HG03025 (cell line): Measurements from ENCODE around the gene NEURL4.
A peak's percentile ranks its signal among the peaks of the same experiment; 100 is the strongest.

Experiments used
- ATAC-seq: cut with Tn5 transposase; IDR thresholded peaks from one replicate; pipeline ENCODE4 v1.9.1; 2021; ENCODE audit warnings: mild to moderate bottlenecking, moderate library complexity; ENCODE audit not compliant: unreplicated experiment, low FRiP score

The NEURL4 gene

DNA sequence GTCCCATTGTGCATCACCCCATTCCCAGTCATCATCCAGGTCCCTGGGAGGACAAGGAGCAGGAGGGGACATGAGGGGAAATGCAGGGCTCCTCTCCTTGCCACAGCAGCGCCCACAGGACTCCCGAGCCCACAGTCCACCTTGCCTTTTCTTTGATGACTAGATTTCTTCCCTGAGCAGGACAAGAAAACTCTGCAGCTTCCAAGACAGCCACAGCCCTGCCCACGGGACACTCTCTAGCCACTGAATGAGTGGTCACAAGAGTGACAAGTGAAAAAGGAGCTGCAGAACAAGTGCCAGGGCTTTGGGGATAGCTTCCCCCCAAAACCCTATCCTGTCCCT is 4.7 kb downstream of the NEURL4 start:
- ATAC-seq: no peak

DNA sequence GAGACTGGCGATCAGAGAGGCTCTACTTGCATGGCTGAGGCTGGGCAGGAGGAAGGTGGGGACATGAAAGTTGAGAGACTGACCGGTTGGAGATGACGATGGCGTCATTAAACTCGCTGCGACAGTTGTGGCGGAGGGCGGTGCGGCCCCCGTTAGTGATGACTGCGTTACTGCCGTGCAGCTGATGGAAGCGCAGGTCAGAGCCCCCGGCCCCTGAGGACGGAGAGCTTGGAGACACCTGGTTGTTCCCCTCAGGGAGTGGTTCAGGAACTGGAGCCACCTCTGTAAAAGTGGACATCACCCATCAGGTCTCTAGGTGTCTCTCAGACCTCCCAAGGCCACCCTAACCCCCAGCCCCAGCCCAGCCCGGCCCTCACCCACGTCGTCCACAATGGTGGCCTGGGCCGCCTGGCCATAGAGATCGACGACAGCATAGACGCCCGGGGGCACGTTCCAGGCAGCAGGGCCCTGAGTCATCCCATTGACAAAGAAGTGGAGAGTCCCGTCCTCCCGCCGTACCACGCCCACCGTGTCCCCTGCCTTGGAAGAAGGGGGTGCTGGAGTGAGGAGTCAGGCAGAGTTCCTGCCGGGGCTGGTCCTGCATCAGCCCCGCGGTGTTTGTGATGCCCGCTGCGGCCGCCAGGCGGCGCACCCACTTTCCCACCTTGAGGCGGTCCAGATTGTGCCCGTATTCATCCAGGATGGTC is 5.3 kb downstream of the NEURL4 start:
- no peak for ATAC-seq

DNA sequence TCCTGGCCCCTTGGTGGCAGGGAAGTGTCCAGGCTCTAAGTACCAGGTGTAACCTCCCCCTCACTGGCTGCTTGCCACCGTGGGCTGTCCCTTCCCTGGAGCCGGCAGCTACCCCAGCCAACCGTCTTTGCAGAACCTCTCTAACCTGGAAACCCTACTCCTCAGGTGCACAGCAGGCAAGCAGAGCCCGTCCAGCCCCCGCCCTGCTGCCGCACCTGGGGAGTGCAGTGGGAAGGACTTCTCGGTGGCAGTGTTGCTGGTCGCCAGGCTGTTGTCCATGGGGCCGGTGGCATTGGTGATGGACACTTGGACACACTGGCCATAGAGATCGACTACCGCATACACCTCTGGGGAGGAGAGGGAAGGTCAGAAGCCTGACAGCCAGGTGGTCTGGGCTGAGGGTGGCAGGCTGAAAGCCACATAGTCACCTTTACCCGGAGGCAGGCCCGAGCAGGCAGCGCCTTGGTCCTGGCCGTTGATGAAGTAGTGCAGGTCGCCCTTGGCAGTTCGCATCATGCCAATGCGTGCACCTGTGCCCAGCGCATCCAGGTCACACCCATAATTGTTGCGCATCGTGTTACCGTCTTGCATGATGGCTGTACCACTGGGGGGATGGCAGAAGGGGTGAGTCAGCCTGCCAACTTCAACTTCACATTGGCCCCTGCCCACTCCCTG is 6.5 kb downstream of the NEURL4 start:
- no peak for ATAC-seq

DNA sequence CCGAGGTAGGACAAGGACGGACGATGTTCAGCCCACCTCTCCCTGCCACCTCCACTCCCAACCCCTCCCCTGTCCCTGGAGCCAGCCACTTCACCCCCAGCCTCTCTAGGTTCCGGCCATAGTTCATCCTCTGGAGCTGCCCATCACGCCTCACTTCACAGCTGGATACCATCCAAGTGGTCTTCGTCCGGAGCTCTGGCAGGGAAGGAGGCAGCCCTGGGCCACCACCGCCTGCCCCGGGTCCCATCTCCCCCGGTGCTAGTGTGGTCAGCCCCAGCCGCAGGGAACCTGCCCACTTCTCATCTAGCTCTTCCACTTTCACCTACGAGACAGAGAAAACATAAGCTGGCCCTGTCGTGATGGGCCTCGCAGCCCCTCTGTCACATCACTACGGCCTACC is 7.7 kb downstream of the NEURL4 start:
- no peak for ATAC-seq

DNA sequence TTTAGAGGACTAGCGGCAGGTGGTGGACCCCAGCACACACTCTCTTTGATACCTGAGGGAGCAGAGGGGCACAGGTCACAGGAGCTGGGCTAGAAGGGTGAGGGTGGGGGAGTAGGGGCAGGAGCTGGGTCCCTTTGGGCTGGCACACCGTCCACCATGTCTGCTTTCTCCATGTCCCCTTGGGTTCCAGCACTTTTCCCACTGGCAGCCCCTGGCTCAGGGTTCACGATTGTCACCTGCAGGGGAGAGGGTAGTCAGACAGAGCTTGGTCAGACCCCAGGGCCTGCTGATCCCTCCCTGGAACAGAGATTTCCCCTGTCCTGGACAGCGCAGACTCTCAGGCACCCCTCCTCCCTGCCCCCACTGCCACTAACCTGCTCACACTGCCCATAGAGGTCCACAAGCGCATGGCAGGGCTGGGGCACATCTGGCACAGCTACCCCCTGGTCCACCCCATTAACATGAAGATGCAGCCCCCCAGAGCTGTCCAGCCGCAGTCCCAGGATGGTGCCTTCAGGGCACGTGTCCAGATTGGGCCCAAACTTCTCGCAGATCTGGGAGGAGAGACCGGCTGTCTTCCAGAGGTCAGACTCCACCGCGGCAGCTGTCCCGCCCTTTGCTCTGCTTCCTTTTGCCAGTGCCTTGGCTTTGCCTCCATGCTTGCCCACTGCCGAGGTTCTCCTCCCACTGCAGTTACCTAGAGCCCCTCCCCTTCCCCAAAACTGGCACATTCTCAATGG is 10.8 kb downstream of the NEURL4 start:
- no peak for ATAC-seq

DNA sequence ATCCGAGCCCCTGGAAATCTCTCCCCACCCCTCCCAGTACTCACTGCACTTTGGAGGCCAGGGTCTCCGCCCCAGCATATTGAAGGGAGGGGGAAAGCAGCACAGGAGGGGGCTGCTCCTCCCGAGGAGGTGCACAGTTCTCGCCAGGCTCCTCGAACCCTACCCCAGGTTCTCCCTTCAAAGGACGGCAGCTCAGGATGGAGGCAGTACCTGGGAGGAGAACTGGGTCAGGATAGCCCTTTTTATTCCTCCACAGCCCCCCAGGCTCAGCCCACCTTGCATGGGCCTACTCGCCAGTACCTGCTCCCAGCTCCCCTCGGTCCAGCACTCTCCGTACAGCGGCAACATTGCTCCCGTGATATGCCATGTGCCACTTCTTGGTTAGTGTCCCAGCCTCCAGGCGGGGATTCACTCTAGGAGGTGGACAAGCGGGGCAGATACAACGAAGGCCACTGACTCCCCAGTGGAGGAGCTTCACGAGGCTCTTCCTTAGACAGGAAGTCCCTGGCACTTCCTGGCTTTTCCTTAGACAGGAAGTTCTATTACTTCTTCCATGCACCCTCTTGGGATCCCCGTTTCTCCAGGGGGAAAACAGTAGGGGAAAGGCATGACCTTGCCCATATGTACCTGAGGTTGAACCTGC is 11.9 kb downstream of the NEURL4 start:
- ATAC-seq: no peak

DNA sequence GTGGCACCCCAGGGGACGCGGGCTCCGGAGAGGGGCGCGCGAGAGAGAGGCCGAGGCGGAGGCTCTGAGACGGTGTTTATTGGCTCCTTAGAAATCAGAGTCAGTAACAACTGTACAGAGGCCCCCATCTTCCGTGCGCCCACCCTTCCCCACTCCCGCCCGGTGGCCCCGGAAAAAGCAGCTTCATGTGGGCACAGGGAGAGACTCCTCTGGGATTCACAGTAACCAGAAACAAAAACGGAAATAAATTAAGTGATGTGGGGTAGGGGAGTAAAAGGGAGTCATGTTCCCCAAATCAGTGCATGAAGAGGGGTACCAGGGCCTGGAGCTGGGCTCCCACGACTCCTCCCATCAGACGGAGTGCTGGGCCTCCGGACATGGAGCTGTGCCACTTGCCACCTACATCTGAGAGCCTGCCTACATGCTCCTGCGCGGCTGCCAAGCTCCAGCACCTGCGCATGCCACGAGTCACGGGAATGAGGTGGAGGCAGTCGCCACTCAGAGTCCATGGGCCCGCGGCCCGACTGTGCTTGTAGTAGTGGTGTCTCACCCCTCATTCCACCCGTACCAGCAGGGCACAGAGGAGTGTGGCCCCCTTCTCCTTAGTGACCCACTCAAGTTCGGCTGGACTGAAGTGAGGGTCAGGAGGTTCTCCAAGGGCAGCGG is 13.4 kb downstream of the NEURL4 start:
- peak; percentile 12 for ATAC-seq

DNA sequence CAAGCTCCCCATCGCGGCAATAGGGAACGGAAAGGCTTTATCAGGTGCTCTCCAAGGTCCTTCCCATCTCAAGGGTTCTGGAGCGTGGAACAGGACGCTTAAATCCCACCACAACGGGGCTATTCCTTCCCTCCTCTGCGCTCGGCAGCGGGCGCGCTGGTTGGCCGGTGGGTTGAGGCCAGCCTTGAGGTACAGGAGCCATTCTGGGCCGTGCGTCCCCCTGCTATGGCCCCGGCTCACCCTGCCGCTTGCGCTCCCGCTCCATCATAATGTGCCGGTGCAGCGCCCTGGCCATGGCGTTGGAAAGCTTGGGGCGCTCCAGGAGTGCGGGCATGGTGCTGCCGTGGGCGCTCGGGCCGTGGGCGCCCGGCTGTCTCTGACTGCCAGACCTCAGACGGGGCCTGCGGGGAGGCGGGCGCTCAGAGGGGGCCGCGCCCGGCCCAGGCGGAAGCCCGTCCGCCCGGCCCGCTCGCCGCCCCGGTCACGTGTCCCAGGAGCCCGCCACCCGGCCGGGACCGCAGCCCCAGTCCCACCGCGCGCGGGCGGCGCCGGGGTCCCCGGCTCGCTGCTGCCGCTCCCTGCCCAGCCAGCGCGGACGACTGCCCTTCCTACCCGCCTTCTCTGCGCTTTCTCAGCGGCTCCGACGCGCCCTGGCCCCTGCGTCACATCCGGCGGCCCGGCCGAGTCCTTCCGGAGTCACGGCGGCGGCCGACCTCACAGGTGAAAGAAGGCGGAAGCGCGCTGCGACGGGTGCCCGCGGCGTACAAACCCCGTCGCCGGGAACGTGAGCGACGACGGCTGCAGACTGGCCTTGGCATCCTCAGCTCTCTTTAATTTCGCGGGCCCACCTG is 14.2 kb downstream of the NEURL4 start, which contains the start of gene GPS2:
Gene GPS2 (minus strand): TSS at position 642 of the 851 bp plus-strand sequence. CDS start 308 bp downstream, at position 334.
- peak; percentile 47 for ATAC-seq

DNA sequence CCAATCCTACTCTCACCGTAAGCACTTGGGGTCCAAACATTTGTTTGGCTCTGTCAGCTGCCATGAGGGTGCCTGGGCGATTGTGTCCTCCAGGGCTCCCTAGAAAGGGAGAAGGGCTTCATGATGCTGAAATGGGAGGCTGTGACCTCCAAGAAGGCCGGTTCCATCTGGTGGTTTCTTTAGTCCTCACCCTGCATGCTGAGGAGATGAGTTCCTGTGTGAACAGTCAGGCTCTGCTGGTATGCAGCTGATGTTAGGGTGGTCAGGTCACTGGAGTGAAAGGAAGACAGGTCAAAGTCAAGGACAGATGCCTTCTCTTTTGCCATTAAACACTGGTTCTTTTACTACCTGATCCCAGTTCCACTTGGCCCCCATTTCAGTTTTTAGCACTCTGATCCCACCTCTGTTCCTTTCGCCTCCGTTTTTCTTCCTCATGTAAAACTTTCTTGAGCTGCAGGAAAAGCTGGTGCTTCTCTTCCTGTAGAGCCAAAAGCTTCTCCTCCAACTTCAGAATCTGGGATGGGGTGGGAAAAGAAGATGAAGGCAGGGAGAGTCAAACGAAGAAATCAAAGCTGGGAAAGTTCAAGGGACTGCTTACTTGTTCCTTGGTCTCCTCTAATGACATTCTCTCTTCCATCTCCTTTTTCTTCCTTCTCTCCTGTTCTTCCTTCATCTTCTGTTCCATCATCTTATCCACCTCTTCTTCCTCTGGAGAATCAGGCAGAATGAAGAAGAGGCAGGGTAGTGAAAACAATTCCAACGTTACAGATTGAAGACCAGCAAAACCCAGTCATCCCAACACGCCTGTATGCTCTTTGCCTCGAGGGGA is 15.0 kb downstream of the NEURL4 start:
- no peak for ATAC-seq

DNA sequence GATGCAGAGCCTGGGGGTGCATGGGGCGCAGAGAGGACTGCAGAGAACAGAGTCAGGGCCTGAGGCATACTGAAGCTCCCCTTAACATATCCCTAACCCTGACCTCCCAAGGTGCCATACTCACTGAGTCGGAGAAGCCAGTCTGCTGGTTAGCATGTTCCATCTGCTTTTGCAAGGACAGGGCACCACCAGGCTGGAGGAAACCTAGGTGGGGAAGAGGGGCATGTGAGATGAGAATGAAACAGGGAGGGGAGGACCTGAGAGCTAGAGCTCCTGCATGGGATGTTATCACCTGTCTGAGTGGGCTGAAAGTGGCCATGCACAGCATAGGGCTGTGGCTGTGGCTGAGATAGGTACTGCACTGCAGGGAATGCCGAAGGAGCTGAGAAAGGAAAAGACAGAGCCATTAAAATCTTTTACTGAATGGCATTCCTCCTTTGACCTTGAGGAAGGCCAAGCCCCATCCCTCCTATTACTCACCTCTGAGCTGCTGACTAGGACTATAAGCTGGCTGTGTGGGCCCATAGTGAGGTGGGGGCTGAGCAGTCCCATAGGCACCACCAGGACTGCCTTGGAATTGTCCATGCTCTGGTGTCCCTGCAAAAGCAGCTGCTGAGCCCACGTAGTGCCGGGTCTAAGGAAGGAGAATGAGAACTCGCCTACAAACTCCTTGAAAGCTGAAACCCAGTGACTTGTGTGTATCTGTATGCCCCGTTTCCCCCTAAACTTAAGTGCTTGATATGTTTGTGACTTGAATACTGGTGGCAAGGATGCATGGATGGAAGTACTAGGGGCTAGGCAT is 15.8 kb downstream of the NEURL4 start:
- ATAC-seq: no peak

DNA sequence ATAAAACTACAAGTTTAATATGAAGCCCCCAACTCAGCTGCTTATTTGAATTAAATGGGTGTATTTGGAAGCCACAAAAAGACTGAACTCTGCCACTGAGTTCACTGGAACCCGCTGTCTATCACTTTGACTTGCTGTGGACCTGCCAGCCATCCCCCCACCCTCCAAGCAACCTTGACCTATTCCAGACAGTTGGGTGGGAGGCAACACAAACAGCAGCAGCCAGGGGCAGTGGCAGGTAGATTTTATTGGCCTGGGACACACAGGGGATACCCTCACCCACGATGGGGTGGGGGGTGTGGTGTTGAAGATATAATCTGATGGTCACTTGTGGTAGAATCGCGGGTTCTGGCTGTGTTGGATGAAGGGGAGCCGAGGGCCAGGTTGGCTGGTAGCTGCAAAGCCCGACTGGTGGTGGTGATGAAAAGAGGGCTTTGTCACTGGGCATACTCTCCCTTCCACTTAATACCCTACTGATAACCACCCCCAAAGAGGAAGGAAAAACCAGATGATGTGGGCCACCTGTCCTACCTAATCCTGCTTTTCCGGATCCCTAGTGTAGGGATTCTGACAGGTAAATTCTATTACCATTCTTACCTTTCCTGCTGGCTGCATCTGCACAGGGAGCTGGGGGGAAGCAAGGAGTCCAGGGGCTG is 16.6 kb downstream of the NEURL4 start:
- ATAC-seq: no peak

DNA sequence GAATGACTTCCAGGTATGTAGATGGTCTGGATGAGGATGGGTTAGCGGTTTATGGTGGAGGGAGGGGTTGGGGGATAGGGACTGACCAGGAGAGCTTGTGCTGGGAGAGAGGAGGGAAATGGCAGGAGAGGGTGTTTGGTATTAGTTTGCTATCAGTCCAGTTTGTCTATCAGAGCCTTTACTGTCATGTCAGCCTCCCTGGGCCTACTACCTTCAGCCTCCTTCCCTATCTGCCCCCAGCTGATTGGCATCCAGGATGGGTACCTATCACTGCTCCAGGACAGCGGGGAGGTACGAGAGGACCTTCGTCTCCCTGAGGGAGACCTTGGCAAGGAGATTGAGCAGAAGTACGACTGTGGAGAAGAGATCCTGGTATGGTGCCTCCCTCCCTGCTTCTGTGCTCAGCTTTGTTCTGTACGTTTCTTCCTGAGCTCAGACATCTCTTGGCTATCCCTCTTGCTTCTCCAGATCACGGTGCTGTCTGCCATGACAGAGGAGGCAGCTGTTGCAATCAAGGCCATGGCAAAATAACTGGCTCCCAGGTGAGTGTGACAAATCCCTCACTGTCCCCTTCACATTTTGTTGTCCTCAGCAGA is 17.9 kb downstream of the NEURL4 start:
- no peak for ATAC-seq

DNA sequence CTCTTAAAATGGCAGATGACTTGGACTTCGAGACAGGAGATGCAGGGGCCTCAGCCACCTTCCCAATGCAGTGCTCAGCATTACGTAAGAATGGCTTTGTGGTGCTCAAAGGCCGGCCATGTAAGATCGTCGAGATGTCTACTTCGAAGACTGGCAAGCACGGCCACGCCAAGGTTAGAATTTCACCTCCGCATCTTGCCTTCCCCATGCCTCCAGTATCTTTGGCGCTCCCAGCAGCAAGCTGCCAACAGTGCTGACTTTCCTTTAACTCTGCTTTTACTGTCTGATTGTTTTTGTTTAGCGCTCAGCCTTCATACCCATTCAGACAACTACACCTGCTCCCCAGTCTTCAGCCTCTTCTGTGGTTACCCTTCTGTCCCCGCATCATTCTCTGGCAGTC is 19.5 kb downstream of the NEURL4 start:
- no peak for ATAC-seq

DNA sequence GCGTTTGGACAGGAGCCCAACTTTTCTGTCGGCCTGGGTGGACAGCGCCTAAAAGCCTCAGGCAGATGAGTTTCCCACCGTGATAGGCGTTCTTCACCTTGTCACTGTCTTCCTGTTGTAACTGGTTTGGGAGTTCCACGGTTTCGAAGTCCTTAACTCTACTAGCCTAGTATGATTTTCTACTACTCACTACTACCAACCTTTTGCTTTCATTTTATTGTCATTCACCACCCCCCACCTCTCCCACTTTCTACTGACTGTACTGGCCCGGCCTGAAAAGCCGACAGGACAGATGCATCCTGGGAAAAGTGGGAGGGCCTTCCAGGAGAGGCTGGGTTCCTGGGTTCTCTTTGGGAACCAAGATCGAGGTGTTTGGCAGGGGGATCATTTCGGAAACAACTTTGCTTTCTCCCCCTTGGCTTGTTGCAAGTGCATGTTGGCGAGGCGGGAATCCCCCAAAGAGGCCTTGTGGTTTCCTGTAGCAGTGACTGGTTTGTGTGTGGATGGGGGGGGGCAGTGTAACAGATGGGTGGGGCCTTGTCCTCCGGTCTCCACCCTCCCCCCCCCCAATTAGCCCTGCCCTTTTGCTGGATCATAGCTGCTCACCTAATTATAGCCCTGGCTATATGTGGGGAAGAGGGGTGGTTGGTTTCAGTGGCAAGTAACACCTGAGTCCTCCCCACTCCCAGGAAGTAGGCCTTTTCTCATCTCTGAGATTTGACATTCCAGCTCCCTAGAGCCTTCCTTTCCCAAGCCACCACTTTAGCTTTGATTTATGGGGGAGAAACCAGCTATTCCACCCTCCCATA is 20.3 kb downstream of the NEURL4 start:
- peak; percentile 20 for ATAC-seq

DNA sequence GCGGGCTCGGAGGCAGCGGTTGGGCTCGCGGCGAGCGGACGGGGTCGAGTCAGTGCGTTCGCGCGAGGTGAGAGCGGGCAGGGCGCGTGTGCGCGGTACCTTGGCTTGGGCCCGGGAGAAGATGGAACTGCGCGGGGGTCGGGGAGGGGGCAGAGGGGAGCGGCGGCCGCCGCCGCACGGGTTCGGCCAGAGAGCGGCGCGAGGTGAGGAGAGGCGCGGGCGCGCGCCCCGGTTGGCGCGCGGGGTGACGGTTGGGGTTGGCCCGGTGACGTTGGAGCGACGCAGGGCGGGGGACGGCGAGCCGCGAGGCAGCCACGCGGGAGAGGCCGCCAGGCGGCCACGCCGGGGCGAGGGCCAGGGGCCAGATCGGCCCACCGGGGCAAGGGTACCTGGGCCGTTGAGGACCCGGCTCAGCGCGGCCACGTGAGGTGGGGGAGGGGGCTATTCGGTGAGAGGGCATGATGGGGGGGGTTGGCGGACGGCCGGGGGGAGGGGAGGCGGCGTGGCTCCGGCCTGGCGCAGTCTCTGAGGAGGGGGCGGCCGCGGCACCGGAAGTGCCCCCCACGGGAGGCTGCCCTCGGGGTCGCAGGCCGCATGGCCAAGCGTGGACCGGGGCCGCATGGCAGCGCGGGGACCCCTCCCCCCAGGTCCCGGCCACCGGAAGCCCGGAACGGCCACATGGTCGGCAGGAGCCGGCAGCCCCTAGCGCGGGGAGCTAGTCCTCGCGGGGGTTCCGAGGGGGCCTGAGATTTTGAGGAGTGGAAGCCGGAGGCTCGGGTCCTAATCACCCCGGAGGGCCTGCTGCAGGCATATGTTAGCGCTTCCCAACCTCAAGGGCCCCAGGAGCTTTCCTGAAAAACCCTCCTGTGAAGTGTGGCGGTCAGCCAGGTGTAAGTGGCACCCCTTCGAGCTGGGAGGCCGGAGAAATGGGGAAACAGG is 21.2 kb downstream of the NEURL4 start:
- ATAC-seq: peak; percentile 4
